Activated naive CD8-positive, alpha-beta T cell treated with anti-CD3 and anti-CD28 coated beads, Interleukin-2, amount 50 U/mL, for 24 hours (primary cell): ENCODE results near the gene CRYGB.
"Not testable (repeated sequence)": the region's sequence is repeated elsewhere in the genome, so short reads cannot be mapped to it uniquely, and the experiment has no call there.

Experiments
- ATAC-seq: fragments of 150-1000 bp; cut with Tn5 transposase; one replicate; pipeline ENCODE4 v1.10.0; 2021
- DNase-seq: peaks from one replicate; pipeline ENCODE4 v3.0.0; 2021
- H3K27ac Mint-ChIP-seq: one replicate; pipeline ENCODE4 v1.8.0; 2021; ENCODE audit warnings: mild to moderate bottlenecking, mixed read lengths
- H3K27me3 Mint-ChIP-seq: one replicate; pipeline ENCODE4 v1.8.0; 2021; ENCODE audit warnings: mixed read lengths
- H3K36me3 Mint-ChIP-seq: one replicate; pipeline ENCODE4 v1.8.0; 2021; ENCODE audit warnings: low read depth, mixed read lengths
- H3K4me1 Mint-ChIP-seq: one replicate; pipeline ENCODE4 v1.8.0; 2021; ENCODE audit warnings: mixed read lengths
- H3K4me3 Mint-ChIP-seq: one replicate; pipeline ENCODE4 v1.8.0; 2021; ENCODE audit warnings: mild to moderate bottlenecking, moderate library complexity, mixed read lengths
- H3K9me3 Mint-ChIP-seq: one replicate; pipeline ENCODE4 v1.8.0; 2021; ENCODE audit warnings: mixed read lengths

The CRYGB gene

GRCh38 chr2:208172125-208172524 lies 26.2 kb upstream of the CRYGB start:
- ATAC-seq (no peak), DNase-seq (no peak)
- Mint-ChIP-seq H3K36me3 (no peaks in the 10 kb centered on the region), H3K9me3 (no peaks in the 10 kb centered on the region), H3K4me1 (peaks cover 1% of the 10 kb centered on the region), H3K27ac (no peak overlapping the region), H3K4me3 (no peak overlapping the region), H3K27me3 (peaks cover 10% of the 10 kb centered on the region)

GRCh38 chr2:208164951-208165755 lies 19.2 kb upstream of the CRYGB start:
- no peak for ATAC-seq

GRCh38 chr2:208163489-208163888 lies 17.5 kb upstream of the CRYGB start, which contains the start of gene CRYGA:
Gene CRYGA, minus strand, starts transcription at chr2:208163589. Its CDS starts 33 bp downstream, at chr2:208163556.
- Mint-ChIP-seq H3K4me1 (no peaks in the 10 kb centered on the region), H3K27me3 (peaks cover 3% of the 10 kb centered on the region), H3K4me3 (no peak within 1 kb of the TSS), H3K27ac (no peak within 1 kb of the TSS), H3K9me3 (no peaks in the 10 kb centered on the region), H3K36me3 (no peaks in the 10 kb centered on the region)
- DNase-seq (no peak), ATAC-seq (no peak)

More at GRCh38 chr2:208164951-208165755, 19.2 kb upstream of the CRYGB start:
- DNase-seq, result no peak
- Mint-ChIP-seq H3K4me1 (no peaks in the 10 kb centered on the region), H3K36me3 (no peaks in the 10 kb centered on the region), H3K27me3 (peaks cover 3% of the 10 kb centered on the region), H3K9me3 (no peaks in the 10 kb centered on the region), H3K27ac (no peak overlapping the region), H3K4me3 (no peak overlapping the region)

GRCh38 chr2:208156439-208156838 lies 10.5 kb upstream of the CRYGB start:
- Mint-ChIP-seq H3K4me3 (no peak overlapping the region), H3K4me1 (no peaks in the 10 kb centered on the region), H3K27me3 (no peaks in the 10 kb centered on the region), H3K36me3 (no peaks in the 10 kb centered on the region), H3K9me3 (no peaks in the 10 kb centered on the region), H3K27ac (no peak overlapping the region)
- no peak for DNase-seq
- no peak for ATAC-seq

- ATAC-seq (no peak), DNase-seq (no peak)
- Mint-ChIP-seq H3K36me3 (no peaks in the 10 kb centered on the region), H3K27ac (no peak overlapping the region), H3K27me3 (no peaks in the 10 kb centered on the region), H3K4me3 (no peak overlapping the region), H3K4me1 (no peaks in the 10 kb centered on the region), H3K9me3 (peaks cover 5% of the 10 kb centered on the region)
These were observed 7.2 kb upstream of the CRYGB start for GRCh38 chr2:208153156-208153555.

- Mint-ChIP-seq H3K36me3 (no peaks in the 10 kb centered on the region), H3K27ac (no peak overlapping the region), H3K27me3 (no peaks in the 10 kb centered on the region), H3K4me3 (no peak overlapping the region), H3K4me1 (no peaks in the 10 kb centered on the region), H3K9me3 (peaks cover 5% of the 10 kb centered on the region)
- ATAC-seq, result no peak
- no peak for DNase-seq
These were observed 5.0 kb upstream of the CRYGB start for GRCh38 chr2:208150956-208151355.

- no peak overlapping the region for H3K27ac Mint-ChIP-seq
- no peaks in the 10 kb centered on the region for H3K27me3 Mint-ChIP-seq
These were observed 4.1 kb upstream of the CRYGB start for GRCh38 chr2:208150094-208150493.

GRCh38 chr2:208148803-208149202 lies 2.8 kb upstream of the CRYGB start:
- Mint-ChIP-seq H3K4me3 (no peak overlapping the region), H3K36me3 (no peaks in the 10 kb centered on the region), H3K9me3 (peaks cover 5% of the 10 kb centered on the region), H3K27ac (no peak overlapping the region), H3K27me3 (no peaks in the 10 kb centered on the region), H3K4me1 (no peaks in the 10 kb centered on the region)
- ATAC-seq (no peak), DNase-seq (no peak)

More at GRCh38 chr2:208150094-208150493, 4.1 kb upstream of the CRYGB start:
- H3K4me1 Mint-ChIP-seq, result no peaks in the 10 kb centered on the region
- ATAC-seq (no peak), DNase-seq (no peak)
- H3K4me3 Mint-ChIP-seq, result no peak overlapping the region
- peaks cover 5% of the 10 kb centered on the region for H3K9me3 Mint-ChIP-seq
- H3K36me3 Mint-ChIP-seq, result no peaks in the 10 kb centered on the region

GRCh38 chr2:208147759-208148158 lies 1.8 kb upstream of the CRYGB start:
- Mint-ChIP-seq H3K27me3 (no peaks in the 10 kb centered on the region), H3K9me3 (peaks cover 5% of the 10 kb centered on the region), H3K27ac (no peak overlapping the region), H3K36me3 (no peaks in the 10 kb centered on the region), H3K4me3 (no peak overlapping the region), H3K4me1 (no peaks in the 10 kb centered on the region)
- ATAC-seq (no peak), DNase-seq (no peak)

- ATAC-seq, result no peak
- H3K4me1 Mint-ChIP-seq, result no peaks in the 10 kb centered on the region
- peaks cover 5% of the 10 kb centered on the region for H3K9me3 Mint-ChIP-seq
- DNase-seq, result no peak
- H3K27ac Mint-ChIP-seq, result no peak overlapping the region
- H3K4me3 Mint-ChIP-seq, result no peak overlapping the region
- no peaks in the 10 kb centered on the region for H3K27me3 Mint-ChIP-seq
- H3K36me3 Mint-ChIP-seq, result no peaks in the 10 kb centered on the region
These were observed 1.1 kb upstream of the CRYGB start for GRCh38 chr2:208147008-208147407.

GRCh38 chr2:208142925-208143799 lies 2.8 kb downstream of the CRYGB start:
- Mint-ChIP-seq H3K27ac (no peak overlapping the region), H3K9me3 (no peaks in the 10 kb centered on the region), H3K27me3 (no peaks in the 10 kb centered on the region), H3K36me3 (no peaks in the 10 kb centered on the region), H3K4me3 (no peak overlapping the region), H3K4me1 (no peaks in the 10 kb centered on the region)
- DNase-seq (no peak), ATAC-seq (no peak)

- ATAC-seq, result no peak
- Mint-ChIP-seq H3K4me1 (no peaks in the 10 kb centered on the region), H3K4me3 (no peak overlapping the region), H3K27ac (no peak overlapping the region), H3K36me3 (no peaks in the 10 kb centered on the region), H3K9me3 (peaks cover 4% of the 10 kb centered on the region), H3K27me3 (no peaks in the 10 kb centered on the region)
- DNase-seq, result no peak
These were observed 3.6 kb downstream of the CRYGB start for GRCh38 chr2:208142240-208142924.

GRCh38 chr2:208139447-208139846 lies 6.5 kb downstream of the CRYGB start:
- Mint-ChIP-seq H3K27ac (no peak overlapping the region), H3K27me3 (no peaks in the 10 kb centered on the region), H3K4me1 (peaks cover 10% of the 10 kb centered on the region), H3K36me3 (no peaks in the 10 kb centered on the region), H3K4me3 (no peak overlapping the region), H3K9me3 (peaks cover 4% of the 10 kb centered on the region)
- ATAC-seq (no peak), DNase-seq (no peak)

GRCh38 chr2:208138334-208138733 lies 7.6 kb downstream of the CRYGB start:
- H3K4me3 Mint-ChIP-seq, H3K9me3 Mint-ChIP-seq, H3K27me3 Mint-ChIP-seq, H3K4me1 Mint-ChIP-seq, DNase-seq, ATAC-seq, H3K36me3 Mint-ChIP-seq, H3K27ac Mint-ChIP-seq: not testable (repeated sequence)
